Measurements from ENCODE around the gene GPALPP1. TPM values are rescaled to one million over a fixed set of nuclear protein-coding genes. Genes with fewer than 3 reads are reported as not detected.
"Not testable (repeated sequence)": the region's sequence is repeated elsewhere in the genome, so short reads cannot be mapped to it uniquely, and the experiment has no call there.

Gene GPALPP1
- polyA plus RNA-seq, 3 donors, result 5.4 to 10.1 (median 7.8) TPM

DNA sequence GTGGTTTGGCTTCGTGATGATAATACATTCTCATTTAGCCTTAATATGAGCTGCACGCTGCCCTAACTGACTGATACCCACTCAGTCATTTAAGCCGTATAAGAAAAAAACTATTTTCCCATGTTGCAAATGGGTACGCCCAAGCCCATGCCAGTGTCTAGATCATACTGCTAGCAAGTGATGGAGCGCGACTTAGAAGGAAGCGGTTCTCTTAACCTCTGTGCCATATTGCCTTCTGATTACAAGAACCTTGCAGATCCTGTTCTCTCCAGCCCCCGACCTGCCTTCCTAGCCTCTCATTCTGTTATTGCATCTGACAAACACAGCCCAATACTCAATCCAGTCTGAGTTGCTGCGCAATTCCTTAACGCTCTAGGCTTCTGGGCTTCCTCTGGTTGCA lies 603 bp downstream of the GPALPP1 start:
- H3K27ac ChIP-seq (ENCODE audit: low read depth, low read length), result no peak overlapping the region
- WGBS, 3 donors, result 4 to 8% (median 4%) methylated on average over 10 of the region's 10 CpGs

GRCh38 chr13:45003417-45003816 lies 14.1 kb downstream of the GPALPP1 start:
- no peak overlapping the region for H3K27ac ChIP-seq (ENCODE audit: low read depth, low read length)

DNA sequence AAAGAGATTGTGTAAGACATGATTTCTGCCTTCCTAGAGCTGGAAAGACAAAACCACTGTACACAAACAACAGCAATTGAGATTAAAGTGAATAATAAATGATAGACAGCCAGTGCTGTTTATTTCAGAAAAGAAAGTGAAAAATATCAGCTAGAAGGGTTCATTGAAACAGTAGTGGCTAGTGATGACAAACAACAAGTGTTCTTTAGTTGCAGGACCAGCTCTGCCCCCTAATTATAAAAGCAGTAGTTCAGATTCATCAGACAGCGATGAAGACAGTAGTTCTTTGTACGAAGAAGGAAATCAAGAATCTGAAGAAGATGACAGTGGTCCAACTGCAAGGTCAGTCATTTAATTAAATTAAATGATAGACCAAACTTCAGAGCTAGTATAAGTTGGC lies 14.8 kb downstream of the GPALPP1 start:
- no peak overlapping the region for H3K27ac ChIP-seq (ENCODE audit: low read depth, low read length)
- WGBS, 3 donors, result 95 to 97% (median 96%) methylated on average over 2 of the region's 2 CpGs

GRCh38 chr13:45007225-45007624 lies 17.9 kb downstream of the GPALPP1 start:
- H3K27ac ChIP-seq (ENCODE audit: low read depth, low read length), result no peak overlapping the region

DNA sequence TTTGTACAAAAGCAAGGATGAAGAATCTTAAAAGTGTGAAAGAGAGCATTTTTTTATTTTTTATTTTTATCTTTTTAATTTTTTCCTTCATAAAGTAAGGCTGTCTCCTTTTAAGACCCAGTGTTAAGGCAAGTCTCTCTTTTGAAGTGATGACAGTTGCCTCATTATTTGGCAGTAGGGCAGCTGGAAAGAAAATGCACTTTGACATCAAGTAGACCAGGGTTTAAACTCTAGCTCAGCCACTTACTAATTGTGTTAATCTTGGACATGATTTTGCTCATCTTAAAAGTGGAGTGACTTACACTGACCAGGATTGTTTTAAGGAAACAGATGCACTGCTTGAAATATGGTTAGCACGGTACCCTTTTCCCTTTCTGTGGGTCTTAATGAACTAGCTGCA lies 18.5 kb downstream of the GPALPP1 start:
- H3K27ac ChIP-seq (ENCODE audit: low read depth, low read length), result no peak overlapping the region
- 95 to 100% (median 98%) methylated on average over 1 of the region's 1 CpG for whole genome bisulfite sequencing, 3 donors

GRCh38 chr13:45011198-45011597 lies 21.9 kb downstream of the GPALPP1 start:
- H3K27ac ChIP-seq (ENCODE audit: low read depth, low read length), result no peak overlapping the region
- WGBS, 3 donors, result 84 to 94% (median 86%) methylated on average over 6 of the region's 6 CpGs

DNA sequence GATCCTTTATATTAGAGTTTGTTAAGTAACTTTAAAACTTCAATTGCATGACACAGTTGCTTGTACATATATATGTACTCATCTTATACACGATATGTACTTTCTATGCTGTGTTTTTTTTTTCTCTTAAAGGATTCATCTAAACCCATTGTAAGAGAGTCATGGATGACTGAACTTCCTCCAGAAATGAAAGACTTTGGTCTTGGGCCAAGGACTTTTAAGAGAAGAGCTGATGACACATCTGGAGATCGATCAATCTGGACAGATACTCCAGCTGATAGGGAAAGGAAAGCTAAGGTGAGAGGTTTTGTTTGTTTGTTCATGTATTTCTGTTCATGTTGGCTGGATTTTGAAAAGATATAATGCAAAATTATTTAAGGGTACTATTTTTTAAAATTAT lies 26.0 kb downstream of the GPALPP1 start:
- WGBS, 3 donors, result 92 to 100% (median 92%) methylated on average over 2 of the region's 2 CpGs

GRCh38 chr13:45016792-45017425 lies 27.6 kb downstream of the GPALPP1 start:
- no peak overlapping the region for H3K27ac ChIP-seq (ENCODE audit: low read depth, low read length)
- whole genome bisulfite sequencing, 3 donors, result 97 to 99% (median 99%) methylated on average over 3 of the region's 3 CpGs

More for the DNA sequence above, 26.0 kb downstream of the GPALPP1 start:
- H3K27ac ChIP-seq (ENCODE audit: low read depth, low read length), result no peak overlapping the region

DNA sequence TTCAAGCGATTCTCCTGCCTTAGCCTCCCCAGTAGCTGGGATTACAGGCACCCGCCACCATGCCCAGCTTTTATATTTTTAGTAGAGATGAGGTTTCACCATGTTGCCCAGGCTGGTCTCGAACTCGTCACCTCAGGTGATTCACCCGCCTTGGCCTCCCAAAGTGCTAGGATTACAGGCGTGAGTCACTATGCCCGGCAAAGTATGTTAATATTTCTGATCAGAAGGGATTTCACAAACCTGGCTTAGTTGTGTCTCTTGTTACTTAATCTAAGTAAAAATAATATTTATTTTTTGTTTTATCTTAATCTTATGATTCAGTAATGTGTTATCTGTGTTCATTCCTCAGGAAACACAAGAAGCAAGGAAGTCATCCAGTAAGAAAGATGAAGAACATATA lies 30.6 kb downstream of the GPALPP1 start:
- H3K27ac ChIP-seq (ENCODE audit: low read depth, low read length), result not testable (repeated sequence)
- WGBS, 3 donors, result 97 to 100% (median 97%) methylated on average over 7 of the region's 7 CpGs

- WGBS, 3 donors, result 91 to 96% (median 92%) methylated on average over 3 of the region's 3 CpGs
- no peak overlapping the region for H3K27ac ChIP-seq (ENCODE audit: low read depth, low read length)
Observed at GRCh38 chr13:45021250-45021649, 31.9 kb downstream of the GPALPP1 start.

DNA sequence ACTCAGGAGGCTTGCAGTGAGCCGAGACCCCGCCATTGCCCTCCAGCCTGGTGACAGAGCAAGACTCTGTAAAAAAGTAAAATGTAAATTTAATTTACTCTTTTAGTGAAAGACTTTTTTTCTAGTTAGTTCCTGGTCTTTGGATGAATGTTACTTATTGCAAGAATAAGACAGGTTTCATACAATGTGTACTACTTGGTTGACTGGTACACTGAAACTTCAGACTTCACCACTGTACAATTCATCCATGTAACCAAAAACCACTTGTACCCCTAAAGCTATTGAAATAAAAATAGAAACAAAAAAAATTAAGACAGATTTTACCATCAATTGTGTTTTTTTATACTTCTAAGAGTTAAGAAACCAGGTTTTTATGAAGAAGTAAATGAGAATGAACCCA lies 35.5 kb downstream of the GPALPP1 start:
- 97 to 100% (median 99%) methylated on average over 2 of the region's 2 CpGs for WGBS, 3 donors
- H3K27ac ChIP-seq (ENCODE audit: low read depth, low read length), result no peak overlapping the region

GRCh38 chr13:45034342-45034741 lies 45.0 kb downstream of the GPALPP1 start:
- WGBS, 3 donors, result 96 to 97% (median 96%) methylated on average over 2 of the region's 2 CpGs
- H3K27ac ChIP-seq (ENCODE audit: low read depth, low read length), result no peak overlapping the region

DNA sequence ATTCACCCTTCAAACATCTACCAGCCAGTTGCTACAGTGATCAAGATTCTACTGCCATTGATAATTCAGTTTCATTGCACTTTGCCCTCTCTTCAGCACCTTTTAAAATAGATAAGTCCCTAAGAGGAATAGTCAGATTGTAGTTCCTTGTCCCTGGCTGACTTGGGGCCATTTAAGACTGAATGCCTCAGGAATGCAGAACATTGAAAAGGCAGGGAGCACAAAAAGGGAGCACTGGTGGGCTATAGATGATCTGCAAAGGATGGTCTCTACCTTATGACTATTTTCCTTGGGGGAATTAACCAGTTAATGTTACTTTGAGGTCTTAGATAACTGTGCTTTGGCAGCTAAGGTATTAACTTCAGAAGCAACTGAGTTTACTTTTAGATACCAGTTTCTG lies 46.9 kb downstream of the GPALPP1 start:
- H3K27ac ChIP-seq (ENCODE audit: low read depth, low read length), result no peak overlapping the region

DNA sequence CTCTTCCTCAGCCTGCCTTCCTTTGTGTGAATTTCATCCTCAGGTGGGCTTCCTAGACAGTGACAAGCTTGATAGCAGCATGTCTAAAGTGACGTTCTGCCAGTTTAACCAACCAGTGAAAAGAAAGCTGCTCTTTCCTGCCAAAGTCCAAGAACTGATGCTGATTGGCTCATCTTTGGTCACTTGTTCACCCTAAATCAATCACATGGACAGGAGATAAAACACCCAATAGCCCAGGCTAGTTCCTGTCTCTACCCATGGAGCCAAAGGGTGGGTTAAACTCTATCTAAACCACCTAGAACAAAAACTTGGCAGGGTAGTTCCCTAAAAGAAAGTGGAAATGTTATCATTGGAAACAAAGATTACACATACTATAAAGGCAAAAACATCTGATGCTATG lies 50.8 kb downstream of the GPALPP1 start:
- 95 to 100% (median 96%) methylated on average over 1 of the region's 1 CpG for WGBS, 3 donors
- no peak overlapping the region for H3K27ac ChIP-seq (ENCODE audit: low read depth, low read length)

DNA sequence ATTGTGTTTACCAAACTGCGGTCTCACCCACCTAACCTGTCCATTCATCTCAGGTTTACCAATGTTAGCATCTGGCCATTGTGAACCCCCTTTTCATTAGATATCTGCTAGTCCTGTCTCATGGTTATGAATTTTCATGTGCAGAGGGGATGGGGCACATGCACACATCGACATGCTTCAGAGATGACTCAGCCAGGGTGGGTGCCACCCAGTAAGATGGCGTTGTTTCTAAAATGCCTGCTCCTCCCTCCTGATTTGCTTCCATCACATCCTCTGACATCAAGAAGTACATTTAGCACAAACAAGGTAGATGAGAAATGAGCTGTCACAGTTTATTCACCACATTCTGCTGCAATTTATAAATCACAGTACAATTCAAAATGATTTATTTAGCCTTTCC lies 51.3 kb downstream of the GPALPP1 start:
- H3K27ac ChIP-seq (ENCODE audit: low read depth, low read length), result no peak overlapping the region
- WGBS, 3 donors, result 82 to 92% (median 86%) methylated on average over 3 of the region's 3 CpGs

GRCh38 chr13:45042539-45042938 lies 53.2 kb downstream of the GPALPP1 start:
- 72 to 74% (median 74%) methylated on average over 3 of the region's 3 CpGs for WGBS, 3 donors
- H3K27ac ChIP-seq (ENCODE audit: low read depth, low read length), result no peak overlapping the region

DNA sequence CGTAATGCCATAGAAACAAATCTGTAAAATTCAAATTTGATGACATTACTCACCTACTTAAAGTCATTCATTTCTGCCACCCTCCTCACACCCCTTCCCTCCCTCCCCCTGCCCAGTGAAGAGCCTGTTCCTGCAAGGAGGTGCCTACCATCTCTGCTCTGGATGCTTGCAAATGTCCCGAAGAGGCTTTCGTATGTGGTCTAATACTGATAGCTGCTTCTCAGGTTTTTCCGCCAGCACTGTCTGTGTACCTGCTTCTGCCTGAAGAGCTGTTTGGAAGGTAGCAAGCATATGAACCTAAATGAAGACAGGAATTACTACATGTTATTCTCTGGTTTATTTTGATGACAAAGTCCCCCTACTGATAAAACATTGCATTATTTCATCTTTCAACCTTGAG lies 57.1 kb downstream of the GPALPP1 start:
- WGBS, 3 donors, result 67 to 89% (median 89%) methylated on average over 4 of the region's 4 CpGs
- H3K27ac ChIP-seq (ENCODE audit: low read depth, low read length), result no peak overlapping the region

- no peak overlapping the region for H3K27ac ChIP-seq (ENCODE audit: low read depth, low read length)
- 13 to 21% (median 17%) methylated on average over 10 of the region's 10 CpGs for WGBS, 3 donors
Observed at GRCh38 chr13:45047394-45048310, 58.3 kb downstream of the GPALPP1 start.

- WGBS, 3 donors, result 56 to 79% (median 69%) methylated on average over 6 of the region's 6 CpGs
- H3K27ac ChIP-seq (ENCODE audit: low read depth, low read length), result no peak overlapping the region
Observed at GRCh38 chr13:45048890-45049407, 59.6 kb downstream of the GPALPP1 start.

- whole genome bisulfite sequencing, 3 donors, result 79 to 93% (median 84%) methylated on average over 3 of the region's 3 CpGs
- no peak overlapping the region for H3K27ac ChIP-seq (ENCODE audit: low read depth, low read length)
Observed at GRCh38 chr13:45049478-45049877, 60.1 kb downstream of the GPALPP1 start.
